K562 (cell line): ENCODE results near the gene SKIDA1. TPM values are rescaled to one million over a fixed set of nuclear protein-coding genes. Genes with fewer than 3 reads are reported as not detected.
A peak's percentile ranks its signal among the peaks of the same experiment; 100 is the strongest.

ENCODE experiments used
- BRD9 ChIP-seq: fragments of 450-650 bp; IDR thresholded peaks from 2 replicates; pipeline ENCODE4 v1.6.1; 2018; ENCODE audit warnings: low read depth; ENCODE audit not compliant: partially characterized antibody
- CHD2 ChIP-seq: IDR thresholded peaks from 2 replicates; pipeline ENCODE4 v1.6.1; 2011; ENCODE audit warnings: low read depth, low read length
- L3MBTL2 ChIP-seq: fragments of 450-650 bp; IDR thresholded peaks from 2 replicates; pipeline ENCODE4 v1.6.1; 2016; ENCODE audit warnings: mild to moderate bottlenecking, moderate library complexity
- RCOR1 ChIP-seq, 2 experiments: IDR thresholded peaks; 2 replicates each; pipeline ENCODE4 v1.6.1; 2012; ENCODE audit warnings: low read depth in 2 of 2, low read length in 2 of 2, borderline replicate concordance in 1 of 2, improper control_type of control experiment in 1 of 2
- SOX6 ChIP-seq: fragments of 450-650 bp; IDR thresholded peaks from 2 replicates; pipeline ENCODE4 v1.6.1; 2014; ENCODE audit warnings: mild to moderate bottlenecking
- TGIF2 ChIP-seq: sonication (generic); formaldehyde crosslinking; IDR thresholded peaks from 2 replicates; pipeline ENCODE4 v1.8.1; 2022; ENCODE audit warnings: mild to moderate bottlenecking, missing genetic modification reagents, moderate library complexity
- THRAP3 ChIP-seq: fragments of 450-650 bp; IDR thresholded peaks from 2 replicates; pipeline ENCODE4 v1.6.1; 2016; ENCODE audit warnings: mild to moderate bottlenecking, inconsistent platforms, borderline replicate concordance
- ZNF316 ChIP-seq: fragments of 450-650 bp; IDR thresholded peaks from 2 replicates; pipeline ENCODE4 v1.6.1; 2016
- polyA plus RNA-seq, 8 experiments: library from polyadenylated mRNA; depleted of rRNA in 4 of 8; stranded (reverse) in 5 of 8; unstranded in 3 of 8; fragments of >200 nt; fragmentation: Nextera tagmentation in 2 of 8; fragmentation: Illumina TruSeq in 1 of 8; extraction: Ambion mirVana in 2 of 8; extraction: Trizol in 1 of 8; gene quantifications; 2 replicates each; pipeline versions ENCODE4 v1.2.1 to v1.2.3, GENCODE V29; 2011 to 2014; ENCODE audit warnings: inconsistent platforms in 1 of 8, missing spikeins in 1 of 8
- total RNA-seq, 7 experiments: library from RNA; depleted of rRNA in 6 of 7; stranded (reverse); fragments of >200 nt in 6 of 7; fragmentation: Illumina TruSeq in 2 of 7; extraction: Trizol in 2 of 7; gene quantifications; 2 replicates each; pipeline versions ENCODE4 v1.2.1 to v1.2.3, GENCODE V29; 2011 to 2021; ENCODE audit warnings: low replicate concordance in 1 of 7
- TF ChIP-seq, protein P1 (sequence below), 3 experiments: fragments of 200-800 bp in 1 of 3; fragments of 250-450 bp in 1 of 3; fragments of 450-650 bp in 1 of 3; sonication (Bioruptor Pico) in 1 of 3; sonication (Bioruptor generic) in 1 of 3; formaldehyde crosslinking in 1 of 3; IDR thresholded peaks; 2 replicates each; pipeline versions ENCODE4 v1.6.1 to v1.8.0; 2016 to 2022; ENCODE audit warnings: mild to moderate bottlenecking in 2 of 3, missing genetic modification characterization in 2 of 3, missing compliant biosample characterization in 1 of 3, moderate library complexity in 1 of 3
- TF ChIP-seq, protein P2 (sequence below), 2 experiments: fragments of 150-350 bp in 1 of 2; IDR thresholded peaks; 2 replicates each; pipeline ENCODE4 v1.6.1; 2012 to 2016; ENCODE audit warnings: low read depth in 2 of 2, low read length in 2 of 2, mild to moderate bottlenecking in 1 of 2, moderate library complexity in 1 of 2
- TF ChIP-seq, protein P3 (sequence below): fragments of 250-450 bp; sonication (Bioruptor Pico); IDR thresholded peaks from 2 replicates; pipeline ENCODE4 v1.4.0; 2020; ENCODE audit warnings: borderline replicate concordance
- TF ChIP-seq, protein P4 (sequence below): fragments of 250-450 bp; sonication (Bioruptor Pico); IDR thresholded peaks from 2 replicates; pipeline ENCODE4 v1.5.0; 2021; ENCODE audit warnings: mild to moderate bottlenecking, borderline replicate concordance

SKIDA1 gene
- total and polyA plus RNA-seq, 9 of the 15 experiments (the other 6 are each of a cell fraction or from before 2014, with no cell fraction given) = 0.05 to 1.1 (median 0.42) TPM

DNA sequence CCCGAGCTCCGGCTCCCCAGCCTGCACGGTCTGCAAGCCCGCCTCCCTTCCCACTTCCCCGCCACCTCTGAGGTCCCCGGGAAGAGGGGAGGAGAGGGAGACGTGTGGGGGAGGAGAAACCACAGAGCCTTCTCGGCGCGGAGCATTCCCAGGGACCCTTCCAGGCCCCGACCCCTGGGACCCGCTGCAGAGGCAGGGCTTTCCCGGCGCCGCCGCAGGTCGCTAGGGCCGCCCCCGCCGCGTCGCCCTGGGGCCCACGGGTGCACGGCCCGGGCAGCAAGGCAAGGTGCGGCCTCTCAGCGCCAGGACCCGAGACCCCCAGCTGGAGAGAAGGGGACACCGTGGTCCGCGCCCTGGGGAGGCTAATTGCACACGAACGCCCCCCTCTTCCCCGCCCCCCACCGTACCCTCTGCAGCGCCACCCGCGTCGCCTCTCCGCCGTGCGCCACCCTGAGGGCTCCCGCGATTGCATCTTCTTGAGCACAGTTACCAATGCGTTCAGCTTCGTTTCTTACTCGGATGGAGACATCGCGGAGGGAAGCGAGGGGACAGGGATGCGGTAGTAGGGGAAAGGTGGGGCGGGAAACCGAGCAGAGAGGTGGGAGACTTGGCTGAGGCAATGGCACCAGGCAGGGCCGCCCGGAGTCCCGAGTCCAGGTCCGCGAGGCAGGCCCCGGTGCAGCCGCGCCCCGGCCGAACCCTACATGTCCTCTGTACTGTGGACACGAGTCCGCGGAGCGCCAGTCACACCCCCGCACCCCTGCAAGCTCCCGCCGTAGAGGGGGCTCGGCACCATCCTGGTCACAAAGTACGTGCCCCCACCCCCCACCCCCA, 28.9 kb downstream of the SKIDA1 start (continued):
- TF ChIP-seq, protein P1, sequence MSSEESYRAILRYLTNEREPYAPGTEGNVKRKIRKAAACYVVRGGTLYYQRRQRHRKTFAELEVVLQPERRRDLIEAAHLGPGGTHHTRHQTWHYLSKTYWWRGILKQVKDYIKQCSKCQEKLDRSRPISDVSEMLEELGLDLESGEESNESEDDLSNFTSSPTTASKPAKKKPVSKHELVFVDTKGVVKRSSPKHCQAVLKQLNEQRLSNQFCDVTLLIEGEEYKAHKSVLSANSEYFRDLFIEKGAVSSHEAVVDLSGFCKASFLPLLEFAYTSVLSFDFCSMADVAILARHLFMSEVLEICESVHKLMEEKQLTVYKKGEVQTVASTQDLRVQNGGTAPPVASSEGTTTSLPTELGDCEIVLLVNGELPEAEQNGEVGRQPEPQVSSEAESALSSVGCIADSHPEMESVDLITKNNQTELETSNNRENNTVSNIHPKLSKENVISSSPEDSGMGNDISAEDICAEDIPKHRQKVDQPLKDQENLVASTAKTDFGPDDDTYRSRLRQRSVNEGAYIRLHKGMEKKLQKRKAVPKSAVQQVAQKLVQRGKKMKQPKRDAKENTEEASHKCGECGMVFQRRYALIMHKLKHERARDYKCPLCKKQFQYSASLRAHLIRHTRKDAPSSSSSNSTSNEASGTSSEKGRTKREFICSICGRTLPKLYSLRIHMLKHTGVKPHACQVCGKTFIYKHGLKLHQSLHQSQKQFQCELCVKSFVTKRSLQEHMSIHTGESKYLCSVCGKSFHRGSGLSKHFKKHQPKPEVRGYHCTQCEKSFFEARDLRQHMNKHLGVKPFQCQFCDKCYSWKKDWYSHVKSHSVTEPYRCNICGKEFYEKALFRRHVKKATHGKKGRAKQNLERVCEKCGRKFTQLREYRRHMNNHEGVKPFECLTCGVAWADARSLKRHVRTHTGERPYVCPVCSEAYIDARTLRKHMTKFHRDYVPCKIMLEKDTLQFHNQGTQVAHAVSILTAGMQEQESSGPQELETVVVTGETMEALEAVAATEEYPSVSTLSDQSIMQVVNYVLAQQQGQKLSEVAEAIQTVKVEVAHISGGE (CRISPR knock-in tag; IDR thresholded peaks at IDR 0.05) = no peak
- TF ChIP-seq CHD2 = no peak
- no peak for TF ChIP-seq ZNF316
- TF ChIP-seq TGIF2 (CRISPR knock-in tag) = no peak
- TF ChIP-seq L3MBTL2 = peak; percentile 34; the same call in 1 of the 2 replicates
- TF ChIP-seq THRAP3 = no peak
- 0 out of 4 replicates have a peak, but pooled peaks of 1 of the 2 experiments have one; percentile 40 for TF ChIP-seq RCOR1 (IDR thresholded peaks at IDR 0.05; ENCODE audit: borderline replicate concordance in 1 of 2, low read depth in 2 of 2, low read length in 2 of 2)
- no peak for TF ChIP-seq BRD9
- TF ChIP-seq, protein P2, sequence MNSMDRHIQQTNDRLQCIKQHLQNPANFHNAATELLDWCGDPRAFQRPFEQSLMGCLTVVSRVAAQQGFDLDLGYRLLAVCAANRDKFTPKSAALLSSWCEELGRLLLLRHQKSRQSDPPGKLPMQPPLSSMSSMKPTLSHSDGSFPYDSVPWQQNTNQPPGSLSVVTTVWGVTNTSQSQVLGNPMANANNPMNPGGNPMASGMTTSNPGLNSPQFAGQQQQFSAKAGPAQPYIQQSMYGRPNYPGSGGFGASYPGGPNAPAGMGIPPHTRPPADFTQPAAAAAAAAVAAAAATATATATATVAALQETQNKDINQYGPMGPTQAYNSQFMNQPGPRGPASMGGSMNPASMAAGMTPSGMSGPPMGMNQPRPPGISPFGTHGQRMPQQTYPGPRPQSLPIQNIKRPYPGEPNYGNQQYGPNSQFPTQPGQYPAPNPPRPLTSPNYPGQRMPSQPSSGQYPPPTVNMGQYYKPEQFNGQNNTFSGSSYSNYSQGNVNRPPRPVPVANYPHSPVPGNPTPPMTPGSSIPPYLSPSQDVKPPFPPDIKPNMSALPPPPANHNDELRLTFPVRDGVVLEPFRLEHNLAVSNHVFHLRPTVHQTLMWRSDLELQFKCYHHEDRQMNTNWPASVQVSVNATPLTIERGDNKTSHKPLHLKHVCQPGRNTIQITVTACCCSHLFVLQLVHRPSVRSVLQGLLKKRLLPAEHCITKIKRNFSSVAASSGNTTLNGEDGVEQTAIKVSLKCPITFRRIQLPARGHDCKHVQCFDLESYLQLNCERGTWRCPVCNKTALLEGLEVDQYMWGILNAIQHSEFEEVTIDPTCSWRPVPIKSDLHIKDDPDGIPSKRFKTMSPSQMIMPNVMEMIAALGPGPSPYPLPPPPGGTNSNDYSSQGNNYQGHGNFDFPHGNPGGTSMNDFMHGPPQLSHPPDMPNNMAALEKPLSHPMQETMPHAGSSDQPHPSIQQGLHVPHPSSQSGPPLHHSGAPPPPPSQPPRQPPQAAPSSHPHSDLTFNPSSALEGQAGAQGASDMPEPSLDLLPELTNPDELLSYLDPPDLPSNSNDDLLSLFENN (IDR thresholded peaks at IDR 0.05; ENCODE audit: low read depth in 2 of 2, low read length in 2 of 2) = no peak
- TF ChIP-seq SOX6 = no peak
- TF ChIP-seq, protein P3, sequence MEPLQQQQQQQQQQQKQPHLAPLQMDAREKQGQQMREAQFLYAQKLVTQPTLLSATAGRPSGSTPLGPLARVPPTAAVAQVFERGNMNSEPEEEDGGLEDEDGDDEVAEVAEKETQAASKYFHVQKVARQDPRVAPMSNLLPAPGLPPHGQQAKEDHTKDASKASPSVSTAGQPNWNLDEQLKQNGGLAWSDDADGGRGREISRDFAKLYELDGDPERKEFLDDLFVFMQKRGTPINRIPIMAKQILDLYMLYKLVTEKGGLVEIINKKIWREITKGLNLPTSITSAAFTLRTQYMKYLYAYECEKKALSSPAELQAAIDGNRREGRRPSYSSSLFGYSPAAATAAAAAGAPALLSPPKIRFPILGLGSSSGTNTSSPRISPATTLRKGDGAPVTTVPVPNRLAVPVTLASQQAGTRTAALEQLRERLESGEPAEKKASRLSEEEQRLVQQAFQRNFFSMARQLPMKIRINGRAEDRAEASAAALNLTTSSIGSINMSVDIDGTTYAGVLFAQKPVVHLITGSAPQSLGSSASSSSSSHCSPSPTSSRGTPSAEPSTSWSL (CRISPR knock-in tag) = no peak
- TF ChIP-seq, protein P4, sequence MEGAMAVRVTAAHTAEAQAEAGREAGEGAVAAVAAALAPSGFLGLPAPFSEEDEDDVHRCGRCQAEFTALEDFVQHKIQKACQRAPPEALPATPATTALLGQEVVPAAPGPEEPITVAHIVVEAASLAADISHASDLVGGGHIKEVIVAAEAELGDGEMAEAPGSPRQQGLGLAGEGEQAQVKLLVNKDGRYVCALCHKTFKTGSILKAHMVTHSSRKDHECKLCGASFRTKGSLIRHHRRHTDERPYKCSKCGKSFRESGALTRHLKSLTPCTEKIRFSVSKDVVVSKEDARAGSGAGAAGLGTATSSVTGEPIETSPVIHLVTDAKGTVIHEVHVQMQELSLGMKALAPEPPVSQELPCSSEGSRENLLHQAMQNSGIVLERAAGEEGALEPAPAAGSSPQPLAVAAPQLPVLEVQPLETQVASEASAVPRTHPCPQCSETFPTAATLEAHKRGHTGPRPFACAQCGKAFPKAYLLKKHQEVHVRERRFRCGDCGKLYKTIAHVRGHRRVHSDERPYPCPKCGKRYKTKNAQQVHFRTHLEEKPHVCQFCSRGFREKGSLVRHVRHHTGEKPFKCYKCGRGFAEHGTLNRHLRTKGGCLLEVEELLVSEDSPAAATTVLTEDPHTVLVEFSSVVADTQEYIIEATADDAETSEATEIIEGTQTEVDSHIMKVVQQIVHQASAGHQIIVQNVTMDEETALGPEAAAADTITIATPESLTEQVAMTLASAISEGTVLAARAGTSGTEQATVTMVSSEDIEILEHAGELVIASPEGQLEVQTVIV (CRISPR knock-in tag) = no peak
